Adrenal gland (tissue), 5 donors: Measurements from ENCODE around the gene YIPF7.

ENCODE experiments used
- POLR2A ChIP-seq, 2 donors: fragments of 450-650 bp; IDR thresholded peaks; one replicate each; pipeline ENCODE4 v1.6.1; 2017; ENCODE audit warnings: antibody characterized with exemption in 2 of 2, mild to moderate bottlenecking in 2 of 2, moderate library complexity in 1 of 2
- TF ChIP-seq, protein P1 (sequence below), 6 experiments: fragments of 450-650 bp in 4 of 6; fragments of 200-600 bp in 2 of 6; sonication (generic) in 1 of 6; IDR thresholded peaks; 1 replicate in 5 of 6; 2 replicates in 1 of 6; pipeline versions ENCODE4 v1.5.1 to v1.8.0; 2016 to 2021; ENCODE audit warnings: antibody characterized with exemption in 6 of 6, mild to moderate bottlenecking in 2 of 6, moderate library complexity in 1 of 6
- donor health status: DM: no; HTN: no; CAD: no.

DNA sequence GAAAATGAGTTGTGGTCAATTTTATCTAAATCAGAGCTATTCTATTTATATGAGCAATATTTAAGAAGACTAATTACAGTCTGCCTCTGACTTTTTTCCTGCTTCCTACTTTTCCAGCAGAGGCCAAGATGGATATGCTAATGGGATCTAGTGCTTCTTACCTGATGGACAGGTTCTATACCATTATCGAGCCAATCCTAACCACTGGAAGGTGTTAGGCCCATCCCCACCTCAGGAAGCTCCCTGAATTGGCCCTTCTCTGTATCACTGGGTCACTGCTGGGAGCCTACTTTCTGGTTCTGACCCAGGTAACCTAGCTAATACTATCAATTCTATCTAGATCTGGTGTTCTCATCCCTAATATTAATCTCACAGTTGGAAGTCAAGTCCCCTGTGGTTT, 577 bp upstream of the YIPF7 start:
- TF ChIP-seq, protein P1, sequence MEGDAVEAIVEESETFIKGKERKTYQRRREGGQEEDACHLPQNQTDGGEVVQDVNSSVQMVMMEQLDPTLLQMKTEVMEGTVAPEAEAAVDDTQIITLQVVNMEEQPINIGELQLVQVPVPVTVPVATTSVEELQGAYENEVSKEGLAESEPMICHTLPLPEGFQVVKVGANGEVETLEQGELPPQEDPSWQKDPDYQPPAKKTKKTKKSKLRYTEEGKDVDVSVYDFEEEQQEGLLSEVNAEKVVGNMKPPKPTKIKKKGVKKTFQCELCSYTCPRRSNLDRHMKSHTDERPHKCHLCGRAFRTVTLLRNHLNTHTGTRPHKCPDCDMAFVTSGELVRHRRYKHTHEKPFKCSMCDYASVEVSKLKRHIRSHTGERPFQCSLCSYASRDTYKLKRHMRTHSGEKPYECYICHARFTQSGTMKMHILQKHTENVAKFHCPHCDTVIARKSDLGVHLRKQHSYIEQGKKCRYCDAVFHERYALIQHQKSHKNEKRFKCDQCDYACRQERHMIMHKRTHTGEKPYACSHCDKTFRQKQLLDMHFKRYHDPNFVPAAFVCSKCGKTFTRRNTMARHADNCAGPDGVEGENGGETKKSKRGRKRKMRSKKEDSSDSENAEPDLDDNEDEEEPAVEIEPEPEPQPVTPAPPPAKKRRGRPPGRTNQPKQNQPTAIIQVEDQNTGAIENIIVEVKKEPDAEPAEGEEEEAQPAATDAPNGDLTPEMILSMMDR (IDR thresholded peaks at IDR 0.05) = no peak
- no peak for TF ChIP-seq POLR2A (IDR thresholded peaks at IDR 0.05)
